ENCODE data around the gene TEAD1. TPM values are rescaled to one million over a fixed set of nuclear protein-coding genes. Genes with fewer than 3 reads are reported as not detected.

TEAD1 gene
- total and polyA plus RNA-seq, 3 experiments from 2014 or later, result 0.59 to 0.89 TPM; not detected in 1

- POLR2A ChIA-PET, result no interaction called here
- no peak for DNase-seq
- Histone ChIP-seq H3K4me3 (ENCODE audit: low read length) (no peak overlapping the region), H3K36me3 (ENCODE audit: insufficient read depth, low read length) (no peaks in the 10 kb centered on the region), H3K27me3 (ENCODE audit: insufficient read depth, low read length, poor library complexity, severe bottlenecking) (peaks cover 8% of the 10 kb centered on the region), H3K9me3 (ENCODE audit: low read length) (no peaks in the 10 kb centered on the region), H3K27ac (ENCODE audit: low read depth, low read length) (no peak overlapping the region), H3K4me1 (ENCODE audit: insufficient read depth, low read length) (no peaks in the 10 kb centered on the region)
- H3K27me3 Mint-ChIP-seq, result peaks cover 41 to 85% of the 10 kb centered on the region in 2 donors
- no peaks in the 10 kb centered on the region for H3K9me3 Mint-ChIP-seq
- no peaks in the 10 kb centered on the region for H3K36me3 Mint-ChIP-seq
- no peak overlapping the region for H3K27ac Mint-ChIP-seq
- H3K4me1 Mint-ChIP-seq, result peaks cover 0 to 4% (median 2%) of the 10 kb centered on the region in 3 donors
- CTCF ChIA-PET, result no interaction called here
- no peak overlapping the region for H3K4me3 Mint-ChIP-seq
Observed at GRCh38 chr11:12696911-12697581, 22.8 kb downstream of the TEAD1 start.

DNA sequence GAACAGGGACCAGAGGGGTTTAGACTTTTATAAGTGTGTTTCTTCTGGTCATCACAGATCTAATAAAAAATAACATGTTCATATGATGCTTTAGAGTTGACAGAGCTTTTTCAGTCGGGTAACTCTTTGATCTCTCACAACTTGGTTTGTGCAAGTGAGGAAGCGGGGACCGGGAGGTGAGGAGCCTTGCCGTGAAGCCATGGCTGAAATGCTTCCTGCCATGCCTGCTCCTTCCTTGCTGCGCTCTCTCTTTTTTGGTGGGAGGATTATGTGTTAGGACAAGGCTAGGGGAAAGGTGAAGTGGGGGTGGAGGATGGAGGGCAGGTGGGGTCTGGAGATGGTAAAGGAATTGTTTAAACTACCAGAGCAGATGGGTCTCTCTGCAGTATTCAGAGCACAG lies 23.8 kb downstream of the TEAD1 start:
- Histone ChIP-seq H3K4me3 (ENCODE audit: low read length) (no peak overlapping the region), H3K9me3 (ENCODE audit: low read length) (no peaks in the 10 kb centered on the region), H3K36me3 (ENCODE audit: insufficient read depth, low read length) (no peaks in the 10 kb centered on the region), H3K27me3 (ENCODE audit: insufficient read depth, low read length, poor library complexity, severe bottlenecking) (peaks cover 6% of the 10 kb centered on the region), H3K27ac (ENCODE audit: low read depth, low read length) (no peak overlapping the region), H3K4me1 (ENCODE audit: insufficient read depth, low read length) (no peaks in the 10 kb centered on the region)
- H3K27ac Mint-ChIP-seq, result no peak overlapping the region
- H3K4me3 Mint-ChIP-seq, result no peak overlapping the region
- no peaks in the 10 kb centered on the region for H3K9me3 Mint-ChIP-seq
- no peaks in the 10 kb centered on the region for H3K36me3 Mint-ChIP-seq
- POLR2A ChIA-PET, result no interaction called here
- CTCF ChIA-PET, result interaction anchor here (1.6 kb wide), 1 partner anchor 11 kb away, joined by 4 read pairs; no protein-coding TSS in a partner anchor
- no peak for DNase-seq
- peaks cover 0 to 4% (median 2%) of the 10 kb centered on the region in 3 donors for H3K4me1 Mint-ChIP-seq
- H3K27me3 Mint-ChIP-seq, result peaks cover 39 to 86% of the 10 kb centered on the region in 2 donors

- H3K9me3 Mint-ChIP-seq, result no peaks in the 10 kb centered on the region
- peaks cover 25 to 65% of the 10 kb centered on the region in 2 donors for H3K27me3 Mint-ChIP-seq
- CTCF ChIA-PET, result no interaction called here
Observed at GRCh38 chr11:12701811-12702592, 27.8 kb downstream of the TEAD1 start.

DNA sequence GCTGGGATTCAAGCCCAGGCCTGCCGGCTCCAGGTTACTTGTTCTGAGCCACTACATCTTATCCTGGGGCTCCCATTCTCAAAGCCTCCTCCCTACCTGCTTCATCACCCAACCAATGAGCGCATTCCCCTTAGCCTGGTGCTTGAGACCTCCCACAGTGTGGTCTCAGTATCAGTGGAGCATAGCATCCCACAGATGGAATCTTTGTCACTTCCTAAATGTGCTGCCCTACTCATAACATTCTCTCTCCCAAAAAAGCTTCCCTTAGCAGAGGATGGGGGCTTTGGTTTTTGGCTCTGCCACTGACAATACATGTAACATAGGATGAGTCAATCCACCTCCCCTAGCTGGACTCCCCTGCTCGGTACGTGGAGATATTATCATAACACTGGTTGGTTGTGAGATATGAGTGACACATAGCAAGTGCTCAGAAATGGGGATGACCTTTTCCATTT lies 28.8 kb downstream of the TEAD1 start:
- Histone ChIP-seq H3K27ac (ENCODE audit: low read depth, low read length) (no peak overlapping the region), H3K4me3 (ENCODE audit: low read length) (no peak overlapping the region), H3K9me3 (ENCODE audit: low read length) (no peaks in the 10 kb centered on the region), H3K27me3 (ENCODE audit: insufficient read depth, low read length, poor library complexity, severe bottlenecking) (no peaks in the 10 kb centered on the region), H3K4me1 (ENCODE audit: insufficient read depth, low read length) (no peaks in the 10 kb centered on the region), H3K36me3 (ENCODE audit: insufficient read depth, low read length) (no peaks in the 10 kb centered on the region)
- H3K9me3 Mint-ChIP-seq, result no peaks in the 10 kb centered on the region
- no peaks in the 10 kb centered on the region for H3K36me3 Mint-ChIP-seq
- CTCF ChIA-PET, result no interaction called here
- H3K4me1 Mint-ChIP-seq, result peaks cover 0 to 3% (median 2%) of the 10 kb centered on the region in 3 donors
- POLR2A ChIA-PET, result no interaction called here
- DNase-seq, result no peak
- peaks cover 27 to 57% of the 10 kb centered on the region in 2 donors for H3K27me3 Mint-ChIP-seq
- H3K4me3 Mint-ChIP-seq, result no peak overlapping the region
- no peak overlapping the region for H3K27ac Mint-ChIP-seq

More at GRCh38 chr11:12701811-12702592, 27.8 kb downstream of the TEAD1 start:
- H3K27ac Mint-ChIP-seq, result no peak overlapping the region
- no peaks in the 10 kb centered on the region for H3K4me1 ChIP-seq (ENCODE audit: insufficient read depth, low read length)
- H3K4me3 ChIP-seq (ENCODE audit: low read length), result no peak overlapping the region
- no peaks in the 10 kb centered on the region for H3K36me3 ChIP-seq (ENCODE audit: insufficient read depth, low read length)
- no peaks in the 10 kb centered on the region for H3K36me3 Mint-ChIP-seq
- no peak overlapping the region for H3K27ac ChIP-seq (ENCODE audit: low read depth, low read length)
- POLR2A ChIA-PET, result no interaction called here
- H3K9me3 ChIP-seq (ENCODE audit: low read length), result no peaks in the 10 kb centered on the region
- H3K4me3 Mint-ChIP-seq, result no peak overlapping the region
- H3K27me3 ChIP-seq (ENCODE audit: insufficient read depth, low read length, poor library complexity, severe bottlenecking), result no peaks in the 10 kb centered on the region
- no peak for DNase-seq
- H3K4me1 Mint-ChIP-seq, result peaks cover 0 to 4% (median 2%) of the 10 kb centered on the region in 3 donors

GRCh38 chr11:12704049-12704448 lies 29.8 kb downstream of the TEAD1 start:
- Histone ChIP-seq H3K4me1 (ENCODE audit: insufficient read depth, low read length) (no peaks in the 10 kb centered on the region), H3K27me3 (ENCODE audit: insufficient read depth, low read length, poor library complexity, severe bottlenecking) (no peaks in the 10 kb centered on the region), H3K27ac (ENCODE audit: low read depth, low read length) (no peak overlapping the region), H3K36me3 (ENCODE audit: insufficient read depth, low read length) (no peaks in the 10 kb centered on the region), H3K9me3 (ENCODE audit: low read length) (no peaks in the 10 kb centered on the region), H3K4me3 (ENCODE audit: low read length) (no peak overlapping the region)
- H3K9me3 Mint-ChIP-seq, result no peaks in the 10 kb centered on the region
- H3K4me1 Mint-ChIP-seq, result no peaks in the 10 kb centered on the region
- H3K4me3 Mint-ChIP-seq, result no peak overlapping the region
- DNase-seq, result no peak
- CTCF ChIA-PET, result interaction anchor here (0.8 kb wide), 1 partner anchor 358 kb away, joined by 3 read pairs; no protein-coding TSS in a partner anchor
- POLR2A ChIA-PET, result no interaction called here
- H3K27me3 Mint-ChIP-seq, result peaks cover 26 to 56% of the 10 kb centered on the region in 2 donors
- H3K36me3 Mint-ChIP-seq, result no peaks in the 10 kb centered on the region
- H3K27ac Mint-ChIP-seq, result no peak overlapping the region

GRCh38 chr11:12705874-12706273 lies 31.7 kb downstream of the TEAD1 start:
- H3K4me3 Mint-ChIP-seq, result no peak overlapping the region
- no peaks in the 10 kb centered on the region for H3K36me3 Mint-ChIP-seq
- H3K4me3 ChIP-seq (ENCODE audit: low read length), result no peak overlapping the region
- no peak overlapping the region for H3K27ac Mint-ChIP-seq
- no peaks in the 10 kb centered on the region for H3K4me1 ChIP-seq (ENCODE audit: insufficient read depth, low read length)
- H3K36me3 ChIP-seq (ENCODE audit: insufficient read depth, low read length), result no peaks in the 10 kb centered on the region
- ChIA-PET POLR2A (no interaction called here), CTCF (no interaction called here)
- peaks cover 20 to 54% of the 10 kb centered on the region in 2 donors for H3K27me3 Mint-ChIP-seq
- H3K27ac ChIP-seq (ENCODE audit: low read depth, low read length), result no peak overlapping the region
- DNase-seq, result no peak
- H3K4me1 Mint-ChIP-seq, result no peaks in the 10 kb centered on the region
- H3K9me3 Mint-ChIP-seq, result peaks cover 0 to 2% (median 0%) of the 10 kb centered on the region in 5 donors
- no peaks in the 10 kb centered on the region for H3K9me3 ChIP-seq (ENCODE audit: low read length)
- H3K27me3 ChIP-seq (ENCODE audit: insufficient read depth, low read length, poor library complexity, severe bottlenecking), result no peaks in the 10 kb centered on the region

DNA sequence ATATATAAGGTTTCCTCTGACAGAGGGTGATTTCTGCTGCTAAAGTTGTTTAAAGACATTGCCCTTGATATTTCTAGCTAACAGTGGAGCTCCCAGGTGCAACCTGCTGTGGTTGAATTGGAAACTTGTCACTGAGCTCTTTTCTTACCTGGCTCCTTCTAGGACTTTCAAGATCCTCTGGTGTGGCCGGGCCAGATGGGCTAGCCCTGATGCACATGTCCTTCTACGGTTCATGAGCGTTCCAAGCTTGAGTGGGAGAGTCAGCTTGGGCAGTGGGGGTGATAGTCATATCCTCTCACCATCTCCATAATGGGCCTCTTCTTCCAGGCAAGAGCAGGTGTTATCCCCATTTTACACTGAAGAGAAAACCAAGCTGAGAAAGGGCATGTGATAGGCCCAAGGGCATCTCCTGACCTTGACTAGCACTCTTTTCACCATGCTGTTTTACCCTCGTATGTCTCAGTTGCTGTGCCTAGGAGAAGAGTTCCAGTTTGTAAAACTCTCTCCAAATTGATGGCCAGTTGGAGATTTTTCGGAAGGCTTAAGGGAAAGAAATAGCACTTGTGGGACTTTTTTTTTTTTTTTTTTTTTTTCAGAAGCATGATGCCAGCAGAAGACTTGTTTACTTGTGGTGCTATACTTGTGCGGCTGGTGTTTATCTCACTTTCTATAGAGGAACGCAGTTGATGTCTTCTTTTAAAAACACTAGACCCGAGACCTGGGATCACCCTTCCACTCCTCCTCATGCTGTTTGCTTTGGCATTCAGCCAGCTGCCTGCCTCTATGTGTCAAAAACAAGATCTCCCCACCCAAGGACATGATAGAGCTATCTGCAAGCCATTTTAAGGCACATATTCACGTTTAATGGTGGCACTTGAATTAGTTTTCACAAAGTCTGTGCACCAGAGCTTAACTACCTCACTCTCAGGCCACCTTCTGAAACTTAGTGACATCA lies 32.6 kb downstream of the TEAD1 start:
- Mint-ChIP-seq H3K4me3 (no peak overlapping the region), H3K36me3 (no peaks in the 10 kb centered on the region), H3K27ac (no peak overlapping the region), H3K27me3 (peaks cover 14 to 49% of the 10 kb centered on the region in 2 donors), H3K9me3 (peaks cover 0 to 2% (median 0%) of the 10 kb centered on the region in 5 donors), H3K4me1 (no peaks in the 10 kb centered on the region)
- POLR2A ChIA-PET, result no interaction called here
- Histone ChIP-seq H3K4me3 (ENCODE audit: low read length) (no peak overlapping the region), H3K27me3 (ENCODE audit: insufficient read depth, low read length, poor library complexity, severe bottlenecking) (no peaks in the 10 kb centered on the region), H3K36me3 (ENCODE audit: insufficient read depth, low read length) (no peaks in the 10 kb centered on the region), H3K4me1 (ENCODE audit: insufficient read depth, low read length) (no peaks in the 10 kb centered on the region), H3K9me3 (ENCODE audit: low read length) (no peaks in the 10 kb centered on the region), H3K27ac (ENCODE audit: low read depth, low read length) (no peak overlapping the region)
- CTCF ChIA-PET, result no interaction called here
- DNase-seq, result no peak
